Stimulated activated CD8-positive, alpha-beta memory T cell treated with anti-CD3 and anti-CD28 coated beads, Interleukin-12 subunit alpha, Interleukin-12 subunit beta, amount 100 ng/mL, for 24 hours (primary cell): ENCODE measurements around the gene CCDC122.

Experiments
- DNase-seq: peaks from one replicate; pipeline ENCODE4 v3.0.0-alpha.2; 2020; ENCODE audit errors: extremely low read depth

Gene CCDC122

DNA sequence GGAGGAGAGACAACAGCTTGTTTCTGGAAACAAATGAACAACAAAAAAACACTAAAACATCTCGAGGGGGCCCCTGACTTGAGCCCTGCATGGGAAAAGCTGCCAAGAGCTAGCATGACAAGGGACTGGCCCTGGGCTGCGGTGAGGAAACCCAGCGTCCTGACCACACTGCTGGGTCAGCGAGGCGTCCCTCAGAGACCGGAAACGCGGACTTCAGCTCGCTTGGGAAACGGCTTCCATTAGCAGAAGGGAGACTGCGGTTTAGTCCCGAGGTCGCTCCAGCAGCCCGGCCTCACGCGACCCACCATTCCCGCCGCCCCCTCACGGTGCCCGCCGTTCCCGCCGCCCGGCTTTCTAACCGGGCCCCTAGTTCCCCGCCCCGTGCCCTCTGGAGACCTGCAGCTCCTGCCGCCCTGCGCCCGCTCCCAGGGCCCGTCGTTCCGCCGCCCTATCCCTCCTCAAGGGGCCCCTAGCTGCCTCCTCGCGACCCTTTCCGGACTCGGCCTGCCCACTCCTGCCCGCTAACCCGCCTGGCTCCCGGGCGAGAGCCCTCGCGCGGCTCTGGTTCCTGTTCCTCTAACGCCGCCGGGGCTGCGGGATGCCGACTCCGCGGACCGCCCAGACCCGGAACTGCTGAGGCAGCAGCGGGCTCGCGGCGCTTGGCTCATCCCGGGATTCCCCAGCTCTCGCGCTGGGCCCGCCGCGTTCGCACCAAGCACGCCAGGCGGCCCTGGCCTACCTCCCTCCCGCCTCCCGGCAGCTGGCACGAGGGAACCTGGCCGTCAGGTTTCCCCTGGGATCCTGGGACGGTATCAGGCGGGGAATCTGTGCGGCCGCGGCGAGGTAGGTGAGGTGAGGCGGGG is at the start of gene CCDC122:
CCDC122 (minus strand) TSS at position 849 of the 863 bp plus-strand sequence. CDS start 10,364 bp downstream, outside the sequence.
- DNase-seq: peak; percentile 60

DNA sequence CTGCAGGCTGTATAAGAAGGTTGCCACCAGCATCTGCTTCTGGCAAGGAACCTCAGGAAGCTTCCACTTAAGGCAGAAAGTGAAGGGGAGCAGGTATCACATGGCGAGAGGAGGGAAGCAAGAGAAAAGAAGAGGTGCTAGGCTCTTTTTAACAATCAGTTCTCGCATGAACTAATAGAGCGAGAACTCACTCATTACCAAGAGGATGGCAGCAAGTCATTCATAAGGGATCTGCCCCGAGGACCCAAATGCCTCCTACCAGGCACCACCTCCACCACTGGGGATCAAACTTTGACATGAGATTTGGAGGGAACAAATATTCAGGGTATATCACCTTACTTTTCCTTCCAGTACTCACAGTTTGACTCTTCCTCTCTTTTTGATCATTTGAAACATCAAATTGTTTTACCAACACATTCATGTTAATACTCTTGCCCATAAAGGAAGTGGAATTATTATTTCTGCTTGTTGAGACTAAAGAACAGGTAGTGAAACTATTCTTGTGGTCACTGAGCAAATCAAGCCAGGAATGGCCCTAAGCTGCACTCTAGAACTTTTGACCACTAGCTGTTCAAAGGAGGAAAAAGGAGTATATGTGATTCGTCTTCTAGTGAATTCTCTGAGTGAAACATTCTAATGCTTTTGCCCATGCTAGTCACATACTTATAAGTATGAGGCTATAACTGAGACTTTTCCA is 45.2 kb upstream of the CCDC122 start:
- DNase-seq: no peak

DNA sequence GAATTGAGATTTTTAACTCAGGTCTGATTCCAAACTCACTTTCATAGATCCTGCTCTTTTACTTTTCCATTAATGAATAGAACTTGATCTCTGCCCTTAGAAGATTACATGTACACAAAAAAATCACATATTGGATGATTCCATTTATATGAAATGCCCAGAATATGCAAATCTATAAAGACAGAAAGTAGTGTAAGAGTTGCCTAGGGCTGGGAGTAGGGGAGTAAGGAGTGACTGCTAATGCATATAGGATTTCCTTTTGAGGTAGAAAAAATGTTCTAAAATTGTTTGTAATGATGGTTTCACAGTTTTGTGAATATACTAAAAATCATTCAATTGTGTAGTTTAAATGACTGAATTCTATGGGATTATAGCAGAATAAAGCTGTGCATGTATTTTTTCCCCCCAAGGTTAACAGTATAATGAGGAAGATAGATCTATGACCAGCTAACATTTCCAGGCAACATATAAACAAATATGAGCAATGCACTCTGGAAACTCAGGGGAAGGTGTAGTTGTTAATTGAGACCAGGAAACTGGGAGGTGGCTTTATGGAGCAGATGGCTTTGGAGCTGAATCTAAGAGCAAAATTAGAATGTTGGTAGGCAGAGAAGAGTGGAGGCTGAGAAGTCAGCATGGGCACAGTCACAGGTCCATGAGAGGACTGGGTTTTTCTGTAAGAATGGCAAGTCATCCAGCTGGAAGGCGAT is 41.6 kb upstream of the CCDC122 start:
- DNase-seq: no peak

DNA sequence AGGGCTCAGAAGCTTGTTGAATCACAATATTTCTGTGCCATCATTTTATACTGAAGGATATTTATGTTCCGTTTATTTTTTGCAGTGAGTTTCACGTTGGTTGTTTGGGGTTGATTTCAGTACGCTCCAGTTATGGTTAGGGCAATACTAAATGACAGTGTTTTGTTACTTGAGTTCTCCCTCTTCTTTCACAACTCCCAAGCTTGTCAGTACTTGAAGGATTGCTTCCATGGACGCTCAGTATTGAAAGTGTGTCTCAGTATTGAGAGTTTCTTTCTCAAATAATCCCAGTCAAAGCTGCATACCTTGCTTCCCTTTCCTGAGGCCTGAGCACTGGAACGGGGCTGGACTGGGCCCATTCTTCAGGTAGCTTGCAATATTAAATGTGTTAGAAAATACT is 39.1 kb upstream of the CCDC122 start:
- no peak for DNase-seq

DNA sequence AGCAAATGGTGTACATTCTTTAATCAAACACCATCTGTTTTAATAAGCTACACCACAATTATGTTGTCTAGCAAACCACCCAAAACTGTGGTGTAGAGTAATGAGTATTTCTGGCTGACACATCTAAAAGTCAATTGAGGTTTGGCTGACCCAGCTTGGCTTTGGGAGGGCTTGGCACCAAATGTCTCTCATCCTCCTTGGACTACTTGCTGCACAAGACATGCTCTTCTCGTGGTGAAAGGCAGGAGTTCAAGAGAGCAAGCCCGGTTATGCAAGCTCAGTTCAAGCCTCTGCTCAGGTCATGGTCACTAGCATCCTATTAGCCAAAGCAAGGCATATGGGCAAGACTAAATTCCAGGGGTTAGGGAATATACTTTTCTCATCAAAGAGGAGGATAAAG is 37.3 kb upstream of the CCDC122 start:
- DNase-seq: no peak

DNA sequence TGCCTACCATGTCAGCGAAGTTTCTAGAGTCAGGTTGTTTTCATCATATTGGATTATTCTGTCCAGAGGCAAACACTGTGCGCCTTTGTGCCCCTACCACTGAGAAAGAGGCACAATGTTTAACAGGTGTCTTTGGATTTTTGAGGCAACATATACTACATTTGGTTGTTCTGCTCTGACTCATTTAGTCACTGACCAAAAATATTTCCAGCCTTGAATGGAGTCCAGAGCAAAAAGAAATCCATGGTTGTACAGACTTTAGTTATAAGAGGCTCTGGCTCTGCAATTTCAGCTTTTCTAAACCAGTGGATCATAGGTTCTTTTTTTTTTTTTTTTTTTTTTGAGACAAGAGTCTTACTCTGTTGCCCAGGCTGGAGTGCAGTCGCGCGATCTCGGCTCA is 35.9 kb upstream of the CCDC122 start:
- DNase-seq: no peak

DNA sequence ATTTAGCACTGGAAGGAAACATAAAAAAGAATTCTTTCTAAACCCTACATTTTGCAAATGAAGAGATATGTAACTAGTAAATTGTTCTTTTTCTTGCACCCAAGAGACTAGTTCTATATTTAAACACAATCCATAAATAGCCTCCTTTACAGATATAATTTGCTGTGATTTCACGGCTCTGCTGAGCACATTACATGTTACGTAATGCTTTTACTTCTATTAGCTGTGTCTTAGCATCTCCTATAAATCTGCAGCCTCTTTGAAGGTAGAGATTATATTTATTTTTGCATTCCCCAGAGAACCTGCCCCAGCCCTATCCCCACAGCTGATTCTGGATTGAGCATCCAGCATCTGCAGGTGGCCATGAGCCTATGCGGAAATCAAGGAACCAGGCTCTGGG is 32.3 kb upstream of the CCDC122 start:
- DNase-seq: no peak

DNA sequence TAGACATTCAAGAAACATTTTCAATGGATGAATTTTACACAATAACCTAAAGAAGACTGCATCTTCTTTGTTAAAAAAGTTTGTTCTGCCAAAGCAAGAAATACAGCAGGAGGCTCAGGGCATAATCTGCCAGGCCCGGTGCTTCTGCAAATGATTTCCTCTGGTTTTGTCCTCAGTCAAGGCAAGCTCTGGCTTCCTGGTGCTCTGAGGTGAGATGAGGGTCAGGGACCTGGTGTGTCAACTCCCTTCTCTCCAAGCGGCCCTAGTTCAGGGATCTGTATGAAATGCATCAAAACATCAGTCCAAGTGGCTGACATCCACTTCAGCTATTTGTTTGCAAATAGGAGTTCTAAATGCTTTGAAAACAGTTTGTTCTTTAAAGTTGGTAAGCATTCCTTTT is 31.7 kb upstream of the CCDC122 start:
- no peak for DNase-seq

DNA sequence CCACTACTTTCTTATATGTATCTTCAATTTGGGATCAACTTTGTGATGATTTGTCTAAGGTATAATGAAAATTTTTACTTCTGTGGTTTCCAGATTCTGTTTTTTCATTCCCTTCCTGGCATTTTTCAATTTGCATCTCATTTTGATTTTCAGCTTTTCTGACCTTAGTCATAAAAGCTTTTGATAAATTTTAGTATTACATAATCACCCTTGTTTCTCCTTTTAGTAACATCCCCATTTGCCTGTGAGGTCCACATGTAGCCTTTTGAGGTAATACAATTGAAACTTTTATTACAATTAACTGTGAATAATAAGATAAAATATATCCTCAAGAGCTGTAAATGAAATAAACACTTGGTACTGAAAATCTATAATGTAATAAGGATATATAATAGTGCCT is 31.3 kb upstream of the CCDC122 start:
- no peak for DNase-seq

DNA sequence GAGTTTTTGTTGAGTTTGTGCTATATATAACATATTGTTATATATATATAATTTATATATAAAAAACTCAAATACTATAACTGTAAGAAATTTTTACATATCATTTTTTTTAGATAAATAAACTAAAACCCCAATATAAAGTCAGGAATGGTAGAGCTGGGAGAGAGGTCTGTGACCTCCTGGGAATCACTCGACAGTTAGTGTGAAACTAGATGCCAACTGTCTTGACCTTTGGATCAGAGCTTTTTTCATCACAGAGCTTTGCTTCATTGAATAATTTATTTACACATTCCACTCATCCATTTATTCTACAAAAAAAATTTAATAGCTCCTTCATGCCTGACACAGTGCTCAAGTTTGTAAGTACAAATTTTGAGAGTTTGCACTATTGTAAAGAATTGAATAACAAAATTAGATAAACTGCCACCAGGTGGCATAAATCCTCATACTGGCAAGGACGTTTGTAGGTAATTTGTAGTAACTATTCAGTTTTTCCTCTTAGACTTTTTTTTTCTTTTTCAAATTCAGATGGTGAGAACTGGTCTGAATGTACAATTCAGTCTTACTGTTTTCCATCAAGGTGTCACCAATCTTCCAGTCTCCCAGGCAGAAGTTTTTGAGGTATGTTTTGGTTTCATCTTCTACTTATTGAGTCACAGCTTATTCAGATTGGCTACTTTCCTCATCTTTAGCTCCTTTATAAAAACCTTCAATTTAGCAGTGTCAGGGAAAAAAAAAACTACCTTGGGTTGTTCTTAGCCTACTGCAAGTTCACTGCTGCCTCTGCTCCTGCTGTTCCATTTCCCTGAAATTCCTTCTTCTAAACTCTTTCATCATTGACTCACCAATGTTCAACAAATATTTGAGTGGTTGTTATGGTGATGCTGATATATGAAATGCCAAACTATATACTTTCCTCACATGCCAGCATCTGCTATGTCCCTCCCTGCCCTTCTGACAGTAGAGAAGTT is 28.9 kb upstream of the CCDC122 start:
- DNase-seq: no peak

DNA sequence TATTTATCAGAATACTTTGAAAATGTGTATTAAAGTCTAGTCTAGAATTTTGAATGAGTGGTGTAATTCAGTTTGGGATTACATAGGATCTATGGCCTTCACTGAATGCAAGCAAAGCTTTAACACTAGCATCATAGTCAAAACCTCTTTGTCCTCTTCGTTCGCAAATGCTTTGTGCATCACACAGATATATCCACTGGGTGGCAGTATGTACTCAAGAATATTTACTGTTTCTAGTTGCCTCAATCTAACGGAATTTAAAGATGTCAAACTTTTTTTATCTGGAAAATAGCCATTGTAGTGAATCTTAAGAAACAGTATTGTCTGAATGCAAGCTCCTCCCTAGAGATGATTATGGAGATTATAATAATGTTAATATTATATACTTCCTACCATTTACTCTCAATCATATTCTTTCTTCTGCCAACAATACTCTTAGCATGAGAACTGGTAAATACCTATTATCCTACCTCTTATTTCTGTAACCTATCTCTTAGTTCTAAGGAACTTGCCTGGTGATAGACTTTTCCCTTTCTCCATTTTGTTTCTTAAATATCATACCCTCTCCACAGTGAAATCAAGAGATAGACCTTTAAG is 26.0 kb upstream of the CCDC122 start:
- no peak for DNase-seq

DNA sequence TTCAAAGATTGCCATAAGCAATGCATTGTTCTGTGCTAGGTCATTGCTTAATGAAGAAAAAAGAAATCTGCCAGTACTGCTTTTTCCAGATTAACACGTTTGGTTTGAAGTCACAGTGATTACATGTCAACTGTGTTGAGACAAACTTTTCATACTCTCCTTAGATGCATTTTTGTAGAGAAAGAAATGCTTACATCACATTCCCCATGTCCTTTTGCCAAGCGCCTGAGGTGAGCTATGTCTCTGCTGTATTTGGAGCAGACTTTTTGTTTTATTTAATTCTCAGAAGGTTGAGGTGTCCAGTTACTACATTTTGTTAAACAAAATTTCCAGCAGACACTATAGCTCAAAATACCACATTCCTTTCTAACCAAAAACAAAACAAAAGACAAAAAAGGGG is 16.4 kb upstream of the CCDC122 start:
- DNase-seq: no peak

DNA sequence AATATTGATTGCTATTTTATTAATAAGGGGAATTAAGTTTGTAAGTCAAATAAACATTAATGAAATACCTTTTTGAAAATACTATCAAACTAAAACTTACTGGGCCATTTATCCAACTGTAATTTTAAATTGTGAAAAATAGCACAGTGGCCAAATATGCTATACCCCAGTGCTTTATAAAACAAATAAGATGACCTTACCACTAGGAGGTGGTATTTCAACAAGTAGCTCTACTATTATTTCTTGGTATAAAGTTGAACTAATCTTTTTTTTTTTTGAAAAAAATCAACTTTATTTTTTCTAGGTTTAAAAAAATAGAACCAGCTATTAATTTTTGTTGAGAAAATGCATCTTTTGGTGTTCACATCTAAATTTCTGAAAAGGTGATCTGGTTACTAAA is 14.9 kb upstream of the CCDC122 start:
- no peak for DNase-seq

DNA sequence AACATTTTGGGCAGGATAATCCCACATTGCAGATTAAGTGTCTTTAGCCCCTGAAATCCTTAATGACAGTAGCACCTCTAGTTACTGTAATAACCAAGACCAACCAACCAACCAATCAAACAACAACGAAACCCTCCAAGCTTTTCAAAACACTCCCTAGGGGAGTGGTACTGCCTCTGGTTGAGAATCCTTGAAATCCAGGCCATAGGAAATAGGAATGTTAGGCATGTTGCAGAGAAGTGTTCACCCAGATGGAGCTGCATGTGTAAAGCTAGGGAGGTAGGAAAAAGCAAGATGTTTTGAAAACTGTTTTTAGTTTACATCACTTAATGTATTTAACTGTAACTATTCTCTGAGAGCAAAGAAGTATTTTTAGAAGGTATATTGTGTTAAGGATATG is 4.7 kb upstream of the CCDC122 start:
- DNase-seq: no peak

DNA sequence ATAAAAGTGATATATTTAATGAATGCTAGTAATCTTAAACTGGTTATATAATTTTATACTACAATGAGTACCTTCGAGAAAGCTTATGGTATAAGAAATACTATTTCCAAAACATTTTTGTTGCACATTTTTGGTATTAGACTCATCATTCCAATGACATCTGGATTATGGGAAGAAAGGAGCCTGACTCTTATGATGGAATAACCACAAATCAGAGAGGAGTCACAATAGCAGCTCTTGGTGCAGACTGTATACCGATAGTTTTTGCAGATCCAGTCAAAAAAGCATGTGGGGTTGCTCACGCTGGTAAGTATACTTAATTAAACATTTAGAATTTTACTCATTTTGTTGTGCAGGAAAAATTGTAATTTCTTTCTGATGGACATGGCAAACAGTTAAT is 4.1 kb upstream of the CCDC122 start:
- DNase-seq: no peak

DNA sequence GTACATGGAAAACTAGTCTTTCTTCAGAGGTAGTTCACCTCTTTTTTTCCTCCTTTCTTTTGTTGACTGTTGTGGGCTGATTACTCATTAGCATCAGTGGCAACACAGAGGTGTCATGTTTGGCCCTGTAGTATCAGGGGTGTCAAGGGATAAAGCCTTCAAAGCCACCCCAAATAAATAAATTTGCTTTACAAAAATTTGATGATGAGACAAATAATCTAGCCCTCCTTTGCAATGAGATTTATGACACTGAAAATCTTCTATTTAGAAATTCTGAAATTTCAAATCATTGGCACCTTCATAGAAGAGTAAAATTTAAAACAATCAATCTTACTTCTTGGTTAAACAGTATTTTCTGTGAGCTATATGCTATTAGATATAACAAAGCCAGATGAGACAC is 2.0 kb upstream of the CCDC122 start:
- DNase-seq: no peak

DNA sequence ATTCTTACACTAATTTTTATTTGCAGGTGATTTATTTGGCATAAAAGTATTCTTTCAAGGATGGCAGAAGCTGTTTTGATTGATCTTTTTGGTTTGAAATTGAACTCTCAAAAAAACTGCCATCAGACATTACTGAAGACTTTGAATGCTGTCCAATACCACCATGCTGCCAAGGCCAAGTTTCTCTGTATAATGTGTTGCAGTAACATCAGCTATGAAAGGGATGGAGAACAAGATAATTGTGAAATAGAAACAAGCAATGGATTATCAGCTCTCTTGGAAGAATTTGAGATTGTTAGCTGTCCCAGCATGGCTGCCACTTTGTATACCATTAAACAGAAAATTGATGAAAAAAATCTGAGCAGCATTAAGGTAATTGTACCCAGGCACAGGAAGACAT is 1.4 kb upstream of the CCDC122 start:
- DNase-seq: no peak

DNA sequence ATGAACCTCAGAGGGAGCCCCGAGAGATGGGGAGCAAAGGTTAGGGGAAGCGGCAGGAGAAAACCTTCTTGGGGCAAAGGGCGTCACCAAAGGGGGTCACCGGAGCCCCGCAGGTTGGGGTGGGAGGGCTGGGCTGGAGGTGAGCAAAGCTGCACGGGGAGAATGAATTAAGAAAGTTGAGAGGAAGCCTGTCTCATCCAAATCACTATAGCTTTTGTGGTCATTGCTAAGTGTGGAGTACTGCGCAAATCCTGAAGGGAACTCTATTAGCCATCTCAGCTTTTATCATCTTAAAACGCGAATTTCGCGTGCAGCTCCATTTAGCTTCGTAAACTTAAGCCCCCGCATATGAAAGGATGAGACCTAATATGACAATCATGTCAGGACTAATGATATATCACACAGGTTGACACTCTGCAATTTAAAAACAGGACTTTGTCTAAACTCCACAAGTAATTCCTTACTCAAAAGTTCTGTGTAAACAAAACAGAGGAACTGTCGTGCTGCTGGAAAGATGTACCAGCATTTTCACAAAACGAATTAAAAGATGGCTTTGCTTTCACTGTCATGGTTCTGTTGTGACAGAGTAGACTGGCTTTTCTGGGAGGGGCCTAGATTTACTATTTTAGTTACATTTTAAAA is 795 bp upstream of the CCDC122 start:
- DNase-seq: no peak

DNA sequence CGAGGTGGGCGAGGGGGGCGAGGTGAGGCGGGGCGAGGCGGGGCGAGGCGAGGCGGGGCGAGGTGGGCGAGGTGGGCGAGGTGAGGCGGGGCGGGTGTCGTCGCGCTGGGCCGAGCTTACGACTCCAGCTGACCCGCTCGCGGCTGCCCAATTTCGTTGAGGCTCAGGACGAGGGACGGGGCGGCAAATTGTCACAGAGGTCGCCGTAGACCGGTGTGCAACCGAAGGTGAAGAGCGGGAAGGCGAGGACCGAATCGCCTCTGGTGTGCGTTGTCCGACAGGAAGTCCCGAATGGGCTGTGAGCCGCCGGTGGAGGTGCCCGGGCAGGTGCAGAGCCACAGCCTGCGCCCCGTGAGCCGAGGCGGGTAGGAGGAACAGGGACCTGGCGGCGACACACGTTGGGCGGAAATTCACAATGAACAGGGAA is 228 bp upstream of the CCDC122 start, which contains the start of gene LACC1:
LACC1 (plus strand) TSS at position 150 of the 427 bp plus-strand sequence. CDS start 1,082 bp downstream, outside the sequence.
- no peak for DNase-seq

DNA sequence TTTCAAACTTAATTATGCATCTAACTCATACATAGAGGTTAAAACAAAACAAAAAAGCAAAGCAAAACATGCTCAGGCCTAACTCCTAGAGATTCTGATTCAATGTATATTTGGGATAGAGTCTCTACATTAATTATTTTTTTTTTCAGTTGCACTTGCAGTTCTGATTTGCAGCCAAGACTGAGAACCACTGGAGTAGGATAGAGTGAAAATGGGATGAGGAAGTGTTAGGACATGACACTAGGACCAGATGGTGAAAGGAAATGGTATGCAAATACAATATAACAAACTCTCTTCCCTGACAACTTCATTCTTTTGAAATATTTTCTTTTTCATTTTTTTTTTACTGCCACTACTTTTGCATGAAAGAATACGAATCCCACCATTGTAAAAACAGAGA is 1.8 kb downstream of the CCDC122 start:
- DNase-seq: no peak
